8988T (cell line): ENCODE data around the gene MEAF6.
A peak's percentile ranks its signal among the peaks of the same experiment; 100 is the strongest.

ENCODE experiments used
- DNase-seq: peaks from one replicate; pipeline ENCODE4 v3.0.0; 2011

MEAF6 gene

GRCh38 chr1:37471345-37472231, 43.0 kb downstream of the MEAF6 start:
- peak; percentile 94 for DNase-seq

DNA sequence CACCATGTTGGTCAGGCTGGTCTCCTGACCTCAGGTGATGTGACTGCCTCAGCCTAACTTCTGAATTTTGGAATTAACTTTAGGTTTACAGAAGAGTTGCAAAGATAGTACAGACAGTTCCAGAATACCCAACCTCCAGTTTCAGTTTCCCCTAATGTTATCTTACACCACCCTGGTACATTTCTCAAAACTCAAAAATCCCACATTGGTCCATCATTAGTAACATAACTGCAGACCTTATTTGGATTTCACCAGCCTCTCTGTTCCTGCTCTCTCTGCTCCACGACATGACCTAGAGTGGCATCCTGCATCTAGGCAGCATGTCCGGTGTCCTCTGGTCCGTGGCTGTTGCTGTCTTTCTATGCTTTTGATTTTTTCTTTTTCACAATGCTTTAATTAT, 45.2 kb downstream of the MEAF6 start:
- no peak for DNase-seq

DNA sequence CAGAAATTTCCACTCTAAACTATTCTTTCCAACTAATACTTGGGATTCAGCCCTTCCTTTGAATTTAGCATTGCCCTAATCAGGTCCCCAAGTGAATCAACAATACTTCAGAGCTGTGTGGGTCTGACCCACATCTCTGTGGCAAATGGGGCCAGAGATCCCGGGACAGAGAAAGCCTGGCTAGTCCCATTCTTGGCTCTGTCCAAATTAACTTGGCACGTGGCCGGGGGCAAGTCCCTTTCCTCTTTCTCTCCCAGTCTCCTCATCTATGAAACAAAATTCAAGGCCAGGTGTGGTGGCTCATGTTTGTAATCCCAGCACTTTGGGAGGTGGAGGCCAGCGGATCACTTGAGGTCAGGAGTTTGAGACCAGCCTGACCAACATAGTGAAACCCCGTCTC, 46.5 kb downstream of the MEAF6 start:
- DNase-seq = no peak

GRCh38 chr1:37465593-37466517, 48.7 kb downstream of the MEAF6 start:
- DNase-seq = no peak

DNA sequence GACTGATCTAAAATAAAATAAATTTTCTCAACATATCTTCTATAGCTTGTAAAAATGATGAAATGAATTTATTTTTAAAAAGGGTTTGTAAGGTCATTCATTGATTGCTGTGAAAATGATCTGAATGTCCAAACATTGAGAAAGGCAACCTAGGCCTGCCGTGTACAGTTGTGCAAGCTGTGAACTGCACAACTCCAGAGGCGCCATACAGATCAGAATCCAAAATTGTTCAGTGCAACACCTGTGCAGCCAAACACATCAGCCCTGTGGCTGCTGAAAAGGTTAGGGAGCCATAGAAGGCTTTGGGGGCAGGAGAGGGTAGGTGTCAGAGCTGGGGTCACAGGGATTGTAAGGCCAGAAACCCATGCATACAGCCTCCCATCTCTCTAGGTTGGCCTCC, 50.1 kb downstream of the MEAF6 start:
- no peak for DNase-seq

GRCh38 chr1:37461698-37462436, 52.7 kb downstream of the MEAF6 start:
- DNase-seq = no peak

- DNase-seq = no peak
These were observed 56.0 kb downstream of the MEAF6 start for GRCh38 chr1:37458551-37458950.

DNA sequence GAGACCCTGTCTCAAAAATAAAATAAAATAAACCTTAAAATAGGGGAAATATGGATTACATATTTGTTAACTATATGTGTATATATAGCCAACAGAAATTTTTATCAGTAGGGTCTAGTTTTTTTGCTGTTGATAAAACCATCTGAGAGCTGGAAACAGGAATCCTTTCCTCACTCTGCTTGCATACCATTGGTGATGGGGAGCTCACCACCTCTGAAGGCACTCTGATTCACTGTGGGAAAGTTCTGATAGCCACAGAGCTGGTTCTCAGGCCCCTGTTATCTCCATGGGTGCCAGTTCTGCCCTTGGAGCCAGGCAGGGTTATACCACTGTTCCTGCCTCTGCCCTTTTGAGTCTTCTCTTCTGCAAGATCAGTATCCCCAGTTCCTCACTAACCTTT, 58.0 kb downstream of the MEAF6 start:
- DNase-seq = no peak

- DNase-seq = no peak
These were observed 59.0 kb downstream of the MEAF6 start for GRCh38 chr1:37455516-37455915.

GRCh38 chr1:37453647-37454046, 60.9 kb downstream of the MEAF6 start:
- no peak for DNase-seq

DNA sequence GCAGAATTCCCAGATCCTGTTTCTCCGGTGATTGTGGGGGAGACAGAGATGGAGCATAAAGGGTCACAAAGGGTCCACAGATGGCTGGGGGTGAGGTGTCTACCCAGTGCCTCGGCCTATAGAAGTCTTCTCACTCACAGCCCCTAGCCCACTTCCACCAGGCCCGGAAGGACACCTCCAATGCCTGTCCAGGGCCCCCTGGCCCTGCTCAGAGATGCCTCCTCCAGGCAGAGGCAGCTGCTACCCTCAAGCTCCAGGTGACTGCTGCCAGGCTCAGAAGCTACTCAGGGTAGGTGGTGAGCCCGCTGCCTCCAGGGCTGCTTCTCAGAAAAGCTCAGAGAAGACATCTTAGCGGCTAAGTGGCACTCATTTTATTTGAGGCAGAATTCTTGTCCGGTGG, 62.1 kb downstream of the MEAF6 start:
- no peak for DNase-seq

- DNase-seq = no peak
These were observed 64.6 kb downstream of the MEAF6 start for GRCh38 chr1:37449936-37450335.

- no peak for DNase-seq
These were observed 65.7 kb downstream of the MEAF6 start for GRCh38 chr1:37448691-37449417.

DNA sequence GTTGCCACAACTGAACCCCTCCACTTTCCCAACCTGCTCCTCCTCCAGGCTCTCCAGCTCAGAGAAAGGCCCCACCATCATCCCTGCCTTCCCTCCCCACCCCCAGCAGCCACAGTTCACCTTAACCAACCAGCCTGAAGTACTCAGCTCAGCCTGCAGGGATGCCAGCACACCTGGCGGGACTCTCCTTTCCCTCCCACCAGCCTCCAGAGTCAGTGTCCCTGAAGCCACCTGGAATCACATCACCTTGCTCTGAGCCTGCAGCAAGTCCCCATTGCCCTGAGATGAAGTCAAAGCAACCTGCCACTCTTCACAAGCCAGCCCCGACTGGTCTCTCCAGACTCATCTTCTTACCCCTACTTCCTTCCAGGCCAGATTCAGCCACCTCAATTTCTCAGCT, 66.4 kb downstream of the MEAF6 start:
- no peak for DNase-seq

GRCh38 chr1:37446874-37447273, 67.7 kb downstream of the MEAF6 start:
- DNase-seq = no peak

- no peak for DNase-seq
These were observed 71.9 kb downstream of the MEAF6 start for GRCh38 chr1:37442644-37443043.
